Measurements from ENCODE around the gene ITGA4.

Gene ITGA4

DNA sequence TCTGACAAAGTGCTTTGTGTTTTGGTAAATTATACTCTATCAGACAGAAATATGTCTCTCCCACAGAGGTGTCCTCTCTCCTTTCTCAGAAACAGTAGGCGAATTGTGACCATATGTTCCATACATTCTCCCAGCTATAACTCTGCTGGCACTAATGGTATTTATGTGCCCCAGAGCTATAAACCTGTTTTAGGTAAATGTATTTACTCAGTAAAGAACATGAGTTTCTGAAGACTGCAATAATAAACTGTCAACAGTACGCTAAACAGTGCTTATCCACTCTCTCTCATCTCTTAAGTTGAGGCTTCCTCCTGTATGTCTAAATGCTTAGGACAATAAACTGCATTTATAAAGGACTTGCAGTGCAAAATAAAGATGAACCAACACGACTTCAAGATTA lies 58.5 kb downstream of the ITGA4 start:
- DNase-seq (ENCODE audit: low read depth): no peak

DNA sequence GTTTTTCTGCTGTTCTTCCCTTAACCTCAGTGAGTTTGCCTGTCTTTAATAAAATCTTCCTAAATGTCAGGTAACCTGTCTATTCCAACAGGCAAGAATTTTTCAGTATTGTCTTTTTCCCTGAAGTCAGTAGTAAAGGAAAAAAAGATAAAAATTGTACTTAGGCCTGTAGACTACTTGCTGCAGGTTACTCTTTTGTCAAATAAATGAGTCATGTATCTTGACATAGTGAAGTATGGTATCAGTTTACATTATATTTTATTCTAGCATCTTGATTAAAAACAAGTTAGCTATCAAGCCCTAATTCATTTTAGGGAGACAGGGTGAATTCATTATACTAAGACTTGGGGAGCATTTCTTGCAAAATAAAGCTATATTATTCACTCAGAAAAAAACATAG lies 59.8 kb downstream of the ITGA4 start:
- no peak for DNase-seq (ENCODE audit: low read depth)

DNA sequence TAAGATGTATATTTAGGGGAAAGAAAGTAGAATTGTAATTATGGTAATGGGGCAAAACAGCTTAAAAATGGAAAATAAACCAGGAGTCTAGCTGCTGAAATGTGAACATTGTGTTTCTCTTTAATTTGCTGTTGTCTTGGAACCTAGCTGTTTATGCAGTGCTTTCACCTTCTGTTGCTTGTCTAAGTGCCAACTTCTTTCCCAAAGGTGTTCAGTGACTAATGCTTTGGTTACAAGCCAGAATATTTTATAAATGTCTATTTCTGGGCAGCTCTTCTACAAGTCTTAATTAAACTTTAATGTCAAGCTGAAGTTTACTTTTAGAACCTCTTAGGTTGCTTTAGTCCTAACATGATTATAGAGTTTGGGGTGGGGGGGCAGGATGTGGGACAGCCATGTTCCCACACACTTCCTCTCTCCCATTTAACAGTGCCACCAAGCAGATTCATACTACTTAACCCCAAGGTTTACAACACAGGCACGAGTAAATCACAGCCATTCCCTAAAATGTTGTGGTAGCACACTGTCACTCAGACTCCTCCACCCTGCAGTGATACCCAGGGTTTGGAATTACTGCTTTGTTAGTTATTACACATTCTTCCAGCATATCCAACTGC lies 60.6 kb downstream of the ITGA4 start:
- no peak for DNase-seq (ENCODE audit: low read depth)

DNA sequence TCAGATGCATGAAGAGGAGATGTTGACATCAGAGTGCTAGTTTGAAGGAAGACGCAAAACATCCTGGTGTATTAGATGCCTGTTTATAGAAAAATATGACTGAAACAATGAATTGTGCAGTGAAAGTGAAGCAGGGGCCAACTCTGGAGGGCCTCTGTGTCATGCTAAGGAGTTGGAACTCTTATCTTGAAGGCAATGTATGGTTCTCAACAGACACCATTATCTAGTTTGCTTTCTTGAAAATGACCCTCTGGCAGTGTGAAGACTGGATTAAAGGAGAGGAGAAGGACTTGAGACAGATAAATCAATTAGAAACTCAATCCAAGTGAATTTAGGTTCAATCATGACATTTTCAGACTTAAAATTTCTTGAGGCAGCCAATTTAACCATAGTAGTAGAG lies 63.1 kb downstream of the ITGA4 start:
- no peak for DNase-seq (ENCODE audit: low read depth)

- no peak for DNase-seq (ENCODE audit: low read depth)
Observed at GRCh38 chr2:181523756-181524155, 66.6 kb downstream of the ITGA4 start.

DNA sequence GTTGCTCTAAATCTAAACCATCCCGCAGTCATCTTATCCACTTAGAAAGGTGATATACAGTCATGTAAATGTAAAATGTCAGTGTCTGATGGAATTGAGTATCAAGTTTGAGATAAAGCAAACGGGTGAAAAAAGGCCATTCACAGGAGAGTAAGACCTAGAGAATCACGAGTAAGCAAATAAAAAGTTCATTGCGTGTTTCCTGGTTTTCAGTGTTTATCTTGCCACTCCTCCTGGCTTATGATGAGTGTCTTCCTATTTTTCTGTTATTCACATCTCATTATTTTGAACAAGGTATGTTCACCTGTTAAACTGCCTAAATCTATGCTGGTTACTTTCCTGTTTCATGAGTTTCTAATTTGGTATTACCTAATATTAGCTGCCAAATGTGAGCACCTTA lies 68.8 kb downstream of the ITGA4 start:
- DNase-seq (ENCODE audit: low read depth): no peak

DNA sequence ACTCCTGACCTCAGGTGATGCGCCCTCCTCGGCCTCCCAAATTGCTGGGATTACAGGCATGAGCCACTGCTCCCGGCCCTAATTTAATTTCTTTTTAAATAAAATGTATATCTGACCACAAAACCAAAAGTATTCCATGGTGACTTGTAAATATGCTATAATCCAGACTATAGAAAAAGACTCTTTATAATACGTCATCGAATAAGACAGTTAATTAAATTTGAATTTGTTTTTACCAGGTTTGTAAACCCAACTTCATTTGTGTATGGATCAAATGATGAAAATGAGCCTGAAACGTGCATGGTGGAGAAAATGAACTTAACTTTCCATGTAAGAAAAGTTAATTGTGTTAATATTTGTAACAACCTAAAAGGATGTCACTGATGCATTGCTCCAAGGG lies 69.9 kb downstream of the ITGA4 start:
- DNase-seq (ENCODE audit: low read depth): no peak

DNA sequence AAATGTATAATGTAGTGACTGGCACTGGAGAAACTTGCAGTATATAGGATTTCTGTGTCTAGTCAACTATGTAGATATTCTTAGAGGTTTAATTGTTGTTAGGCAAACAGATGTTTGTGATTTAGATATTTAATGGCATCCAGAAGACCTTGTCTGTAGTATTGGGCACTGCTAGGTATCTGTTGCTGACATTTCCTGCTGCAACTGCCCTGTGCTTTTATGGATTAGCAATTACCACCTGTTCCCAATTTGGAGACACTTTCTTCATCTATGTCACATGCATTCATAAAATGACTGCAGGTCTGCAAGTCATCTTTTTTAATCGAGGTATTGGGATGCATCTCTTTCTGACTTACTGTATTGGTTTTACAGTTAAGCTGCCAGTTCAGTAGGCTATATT lies 71.3 kb downstream of the ITGA4 start:
- DNase-seq (ENCODE audit: low read depth): no peak

GRCh38 chr2:181536730-181537129 lies 79.5 kb downstream of the ITGA4 start:
- no peak for DNase-seq (ENCODE audit: low read depth)

DNA sequence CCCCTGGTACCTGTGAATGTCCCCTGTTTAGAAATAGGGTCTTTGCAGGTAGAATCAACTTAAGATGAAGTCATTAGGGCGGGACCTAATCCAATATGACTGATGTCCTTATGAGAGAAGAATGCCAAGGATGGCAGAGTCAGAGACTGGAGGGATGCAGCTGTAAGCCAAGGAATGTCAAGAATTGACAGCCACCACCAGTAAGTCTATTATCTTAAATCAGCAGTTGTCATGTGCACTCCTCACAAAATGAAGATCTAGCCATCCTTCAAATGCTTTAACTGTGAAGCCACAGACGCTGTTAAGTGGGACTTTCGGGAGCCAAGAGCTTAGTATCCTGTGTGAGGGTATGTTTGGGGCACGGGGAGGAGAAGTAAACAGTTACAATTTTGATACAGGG lies 83.2 kb downstream of the ITGA4 start:
- no peak for DNase-seq (ENCODE audit: low read depth)

DNA sequence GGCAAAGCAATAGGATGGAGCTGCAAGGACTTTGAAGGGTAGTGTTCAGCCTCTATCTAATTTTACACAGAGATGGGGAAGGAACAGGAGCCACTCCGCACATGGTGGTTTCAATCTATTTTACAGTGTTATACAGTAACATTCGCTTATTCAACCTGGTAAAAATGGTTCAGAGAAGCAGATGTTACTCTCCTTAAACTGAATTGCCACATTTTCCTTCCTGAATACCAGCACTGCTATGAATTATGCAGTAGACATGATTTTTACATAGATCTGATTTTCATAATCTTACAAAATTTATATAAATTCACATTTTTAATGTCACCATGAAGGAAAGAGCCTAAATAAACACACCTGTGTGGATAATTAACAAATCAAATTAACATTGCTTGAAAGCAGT lies 85.0 kb downstream of the ITGA4 start:
- no peak for DNase-seq (ENCODE audit: low read depth)

GRCh38 chr2:181546086-181546485 lies 88.9 kb downstream of the ITGA4 start:
- peak; percentile 2 for DNase-seq (ENCODE audit: low read depth)

DNA sequence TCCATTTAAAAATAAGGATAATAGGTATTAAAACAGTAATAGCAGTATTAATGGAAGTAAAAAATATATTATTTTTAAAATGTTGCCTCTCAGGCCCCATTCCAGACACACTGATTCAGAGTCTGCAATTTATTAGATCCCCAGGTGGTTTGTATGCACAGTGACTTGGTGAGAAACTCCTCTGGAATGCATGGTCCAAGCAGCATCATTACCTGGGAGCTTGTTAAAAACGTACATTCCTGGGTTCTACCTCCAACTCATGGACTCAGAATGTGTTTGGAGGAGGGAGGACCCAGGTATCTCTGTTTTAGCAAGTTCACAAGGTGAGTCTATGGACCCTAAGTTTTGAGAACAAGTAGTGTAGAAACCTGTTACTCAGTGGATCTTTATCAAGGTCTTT lies 95.6 kb downstream of the ITGA4 start:
- no peak for DNase-seq (ENCODE audit: low read depth)

DNA sequence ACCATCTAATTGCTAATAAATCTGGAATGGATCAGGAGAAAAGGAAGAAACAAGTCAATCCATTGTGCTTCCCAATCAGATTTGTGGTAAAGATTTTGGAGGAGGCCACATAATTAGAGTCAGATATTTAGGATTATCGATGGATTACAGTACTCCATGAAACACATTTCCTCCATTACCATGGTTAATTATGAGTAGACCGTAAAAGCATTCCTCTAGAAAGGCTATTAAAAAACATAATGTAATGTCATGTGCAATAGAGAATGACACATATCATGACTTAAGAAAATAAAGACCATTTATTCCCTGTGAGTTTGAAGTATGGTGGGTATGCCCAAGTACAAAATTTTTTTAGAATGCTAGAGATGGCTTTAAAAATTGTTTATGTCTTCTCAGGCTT lies 96.1 kb downstream of the ITGA4 start:
- no peak for DNase-seq (ENCODE audit: low read depth)

GRCh38 chr2:181554061-181554830 lies 97.1 kb downstream of the ITGA4 start:
- no peak for DNase-seq (ENCODE audit: low read depth)

- DNase-seq (ENCODE audit: low read depth): no peak
Observed at GRCh38 chr2:181558371-181558770, 101.2 kb downstream of the ITGA4 start.

DNA sequence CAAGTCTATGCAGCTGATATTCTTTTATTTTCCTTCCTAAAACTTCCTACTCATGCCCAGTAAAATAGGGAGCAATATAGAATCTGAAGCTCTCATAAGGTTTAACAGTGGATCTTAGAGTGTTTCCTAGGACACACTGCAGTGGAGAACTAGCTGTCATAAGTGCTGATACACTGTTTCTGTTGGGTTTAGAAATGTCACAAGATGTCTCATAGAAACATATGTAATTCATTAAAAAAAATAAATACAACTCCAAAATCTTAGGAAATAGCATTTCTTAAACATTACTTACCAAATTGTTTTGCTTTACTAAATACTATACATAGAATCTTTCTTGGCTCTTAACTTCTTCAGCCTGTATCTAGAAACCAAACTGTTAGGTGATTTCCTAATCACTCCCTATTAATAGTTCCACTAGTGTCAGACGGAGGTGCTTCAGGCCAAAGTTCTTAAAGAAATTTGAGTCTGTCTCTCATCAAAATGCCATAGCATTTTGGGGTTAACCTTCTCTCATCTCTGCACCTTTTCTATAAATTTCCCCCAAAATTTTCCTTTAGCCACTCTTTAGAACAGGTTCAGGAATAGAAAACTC lies 106.0 kb downstream of the ITGA4 start:
- peak; percentile 84 for DNase-seq (ENCODE audit: low read depth)

- no peak for DNase-seq (ENCODE audit: low read depth)
Observed at GRCh38 chr2:181566334-181567032, 109.3 kb downstream of the ITGA4 start.

DNA sequence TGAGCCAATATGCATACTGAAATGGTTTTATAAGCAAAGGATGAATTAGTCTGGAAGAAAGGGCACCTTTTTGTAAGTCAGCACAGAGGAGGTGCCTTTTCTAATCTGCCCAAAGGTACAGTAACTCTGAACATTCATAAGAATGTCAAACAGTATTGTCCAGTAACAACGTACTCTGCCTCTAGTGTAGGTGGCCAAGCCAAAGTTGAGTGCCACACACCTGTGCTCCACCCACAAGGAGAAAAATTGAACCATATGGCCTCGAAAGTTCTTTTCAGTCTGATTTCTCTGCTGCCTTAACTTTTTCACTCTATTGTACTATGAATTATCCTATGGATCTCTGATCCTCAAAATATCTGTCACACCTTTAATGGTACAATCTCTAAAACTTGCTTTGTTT lies 112.9 kb downstream of the ITGA4 start:
- no peak for DNase-seq (ENCODE audit: low read depth)

DNA sequence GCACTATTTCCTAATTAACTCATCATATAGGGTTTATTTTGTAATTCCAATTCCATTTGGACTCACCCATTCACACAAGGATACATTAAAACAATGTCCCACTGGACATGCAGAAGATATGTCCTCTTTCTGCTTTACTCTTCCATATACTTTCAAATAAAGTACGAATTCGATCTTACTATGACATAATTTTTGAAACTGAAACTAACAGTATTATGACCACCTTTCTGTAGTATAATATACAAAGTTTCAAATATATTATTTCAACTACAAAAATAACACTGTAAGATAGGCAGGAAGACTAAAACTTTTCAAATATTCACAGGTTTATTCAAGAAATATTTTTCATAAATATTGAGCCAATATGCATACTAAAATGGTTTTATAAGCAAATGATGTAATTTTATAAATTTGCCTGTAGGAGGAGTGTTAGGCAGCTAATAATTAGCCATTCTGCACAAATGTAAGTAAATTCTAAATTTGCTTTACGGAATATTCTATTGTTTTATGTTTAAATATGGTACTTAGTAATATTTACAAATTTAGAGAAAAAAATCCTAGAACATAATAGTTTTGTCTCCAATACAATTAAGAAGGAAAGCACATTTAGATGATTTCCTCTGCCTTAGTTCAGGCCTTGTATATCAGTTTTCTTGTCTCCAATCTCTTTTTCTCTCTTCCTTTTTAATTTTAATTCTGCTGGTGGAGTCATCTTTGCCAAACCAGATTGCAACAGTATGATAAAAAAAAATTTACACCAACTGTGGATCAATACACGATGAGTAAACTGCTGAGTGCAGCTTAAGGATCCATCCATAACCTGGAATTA lies 113.9 kb downstream of the ITGA4 start:
- no peak for DNase-seq (ENCODE audit: low read depth)

DNA sequence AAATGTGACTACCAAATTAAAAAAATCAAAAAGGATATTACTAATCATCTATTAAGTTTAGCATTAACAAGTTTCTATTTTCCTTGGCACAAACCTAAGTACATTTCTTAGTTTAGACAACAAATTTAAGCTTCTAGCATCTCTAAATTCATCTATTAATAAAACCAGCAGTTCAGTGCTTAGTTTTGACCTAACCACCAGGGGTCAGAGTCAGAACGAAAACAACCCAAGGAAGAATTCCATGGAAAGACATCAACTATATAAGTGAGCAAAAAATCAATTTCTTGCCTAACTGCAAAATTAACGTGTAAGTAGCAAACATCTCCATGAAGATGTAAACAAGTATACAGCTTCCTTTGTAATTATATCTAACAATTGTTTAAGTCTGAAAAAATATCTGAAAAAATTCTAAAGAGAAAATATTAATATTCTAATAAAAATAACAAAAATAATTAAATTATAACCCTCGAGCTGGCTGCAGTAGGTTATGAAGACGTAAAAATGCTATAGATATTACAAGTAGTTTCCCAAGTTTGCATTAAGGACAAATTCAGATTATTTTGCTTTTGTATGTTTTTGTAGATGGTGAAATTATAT lies 116.1 kb downstream of the ITGA4 start:
- peak; percentile 14 for DNase-seq (ENCODE audit: low read depth)

GRCh38 chr2:181574321-181574720 lies 117.1 kb downstream of the ITGA4 start:
- no peak for DNase-seq (ENCODE audit: low read depth)

All from fibroblast of gingiva (primary cell).